Measurements from ENCODE around the gene ZC3H7A.

The ZC3H7A gene

DNA sequence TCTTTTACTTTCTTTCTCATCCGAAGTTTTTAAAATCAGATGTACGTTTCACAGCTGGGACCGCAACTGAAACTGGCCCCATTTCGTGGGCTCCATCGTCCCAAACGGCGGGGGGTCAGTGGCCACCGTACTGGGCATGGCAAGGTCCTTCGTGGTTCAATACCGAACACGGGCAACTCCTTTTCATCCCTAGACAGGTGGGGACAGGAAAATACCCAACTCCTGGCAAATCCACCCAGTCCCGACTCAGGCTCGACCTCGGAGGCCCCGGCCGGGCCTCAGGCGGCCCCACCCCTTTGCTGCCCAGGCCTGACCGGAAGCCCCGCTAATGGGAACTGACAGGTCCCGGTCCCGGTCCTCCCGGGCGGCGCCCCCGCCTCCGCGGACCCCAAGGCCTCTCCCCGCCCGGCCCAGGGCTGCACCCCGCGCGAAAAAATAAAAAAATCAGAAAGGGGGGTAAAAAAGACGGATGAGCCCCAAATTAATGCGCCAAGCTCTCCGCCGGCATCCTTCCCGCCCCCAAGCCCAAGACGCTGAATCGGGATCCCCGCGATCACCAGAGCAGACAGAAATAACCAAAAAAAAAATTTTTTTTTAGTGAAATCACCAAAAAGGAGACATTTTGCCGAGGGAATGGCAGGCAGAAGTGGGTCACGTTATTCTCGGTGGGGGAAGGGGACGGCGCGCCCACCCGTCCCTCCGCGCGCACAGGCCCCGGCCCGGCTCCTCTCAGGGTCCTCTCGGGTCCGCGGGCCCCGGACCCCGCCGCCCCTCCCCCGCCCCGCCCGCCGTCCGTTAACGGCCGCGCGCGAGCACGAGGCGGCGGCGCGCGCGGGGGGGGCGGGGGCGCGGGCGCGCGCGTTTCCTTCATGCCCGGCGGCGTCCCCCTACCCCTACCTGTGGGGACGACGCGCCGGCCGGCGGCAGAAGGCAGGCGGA lies 562 bp downstream of the ZC3H7A start:
- TF ChIP-seq TCF12 (IDR thresholded peaks at IDR 0.05; ENCODE audit: low read depth) = no peak
- no peak for TF ChIP-seq EP300 (IDR thresholded peaks at IDR 0.05; ENCODE audit: borderline replicate concordance)
- TF ChIP-seq, protein P1, sequence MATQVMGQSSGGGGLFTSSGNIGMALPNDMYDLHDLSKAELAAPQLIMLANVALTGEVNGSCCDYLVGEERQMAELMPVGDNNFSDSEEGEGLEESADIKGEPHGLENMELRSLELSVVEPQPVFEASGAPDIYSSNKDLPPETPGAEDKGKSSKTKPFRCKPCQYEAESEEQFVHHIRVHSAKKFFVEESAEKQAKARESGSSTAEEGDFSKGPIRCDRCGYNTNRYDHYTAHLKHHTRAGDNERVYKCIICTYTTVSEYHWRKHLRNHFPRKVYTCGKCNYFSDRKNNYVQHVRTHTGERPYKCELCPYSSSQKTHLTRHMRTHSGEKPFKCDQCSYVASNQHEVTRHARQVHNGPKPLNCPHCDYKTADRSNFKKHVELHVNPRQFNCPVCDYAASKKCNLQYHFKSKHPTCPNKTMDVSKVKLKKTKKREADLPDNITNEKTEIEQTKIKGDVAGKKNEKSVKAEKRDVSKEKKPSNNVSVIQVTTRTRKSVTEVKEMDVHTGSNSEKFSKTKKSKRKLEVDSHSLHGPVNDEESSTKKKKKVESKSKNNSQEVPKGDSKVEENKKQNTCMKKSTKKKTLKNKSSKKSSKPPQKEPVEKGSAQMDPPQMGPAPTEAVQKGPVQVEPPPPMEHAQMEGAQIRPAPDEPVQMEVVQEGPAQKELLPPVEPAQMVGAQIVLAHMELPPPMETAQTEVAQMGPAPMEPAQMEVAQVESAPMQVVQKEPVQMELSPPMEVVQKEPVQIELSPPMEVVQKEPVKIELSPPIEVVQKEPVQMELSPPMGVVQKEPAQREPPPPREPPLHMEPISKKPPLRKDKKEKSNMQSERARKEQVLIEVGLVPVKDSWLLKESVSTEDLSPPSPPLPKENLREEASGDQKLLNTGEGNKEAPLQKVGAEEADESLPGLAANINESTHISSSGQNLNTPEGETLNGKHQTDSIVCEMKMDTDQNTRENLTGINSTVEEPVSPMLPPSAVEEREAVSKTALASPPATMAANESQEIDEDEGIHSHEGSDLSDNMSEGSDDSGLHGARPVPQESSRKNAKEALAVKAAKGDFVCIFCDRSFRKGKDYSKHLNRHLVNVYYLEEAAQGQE (IDR thresholded peaks at IDR 0.05; ENCODE audit: low read depth) = no peak
- TF ChIP-seq, protein P2, sequence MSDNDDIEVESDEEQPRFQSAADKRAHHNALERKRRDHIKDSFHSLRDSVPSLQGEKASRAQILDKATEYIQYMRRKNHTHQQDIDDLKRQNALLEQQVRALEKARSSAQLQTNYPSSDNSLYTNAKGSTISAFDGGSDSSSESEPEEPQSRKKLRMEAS (IDR thresholded peaks at IDR 0.05) = no peak
- TF ChIP-seq, protein P3, sequence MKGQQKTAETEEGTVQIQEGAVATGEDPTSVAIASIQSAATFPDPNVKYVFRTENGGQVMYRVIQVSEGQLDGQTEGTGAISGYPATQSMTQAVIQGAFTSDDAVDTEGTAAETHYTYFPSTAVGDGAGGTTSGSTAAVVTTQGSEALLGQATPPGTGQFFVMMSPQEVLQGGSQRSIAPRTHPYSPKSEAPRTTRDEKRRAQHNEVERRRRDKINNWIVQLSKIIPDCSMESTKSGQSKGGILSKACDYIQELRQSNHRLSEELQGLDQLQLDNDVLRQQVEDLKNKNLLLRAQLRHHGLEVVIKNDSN (IDR thresholded peaks at IDR 0.05) = no peak
- no peak for TF ChIP-seq RAD21 (IDR thresholded peaks at IDR 0.05; ENCODE audit: low read depth)
- TF ChIP-seq TAF1 (IDR thresholded peaks at IDR 0.05; ENCODE audit: low read depth) = no peak
- TF ChIP-seq CEBPB (IDR thresholded peaks at IDR 0.05) = no peak
- no peak for TF ChIP-seq ZBTB7A (IDR thresholded peaks at IDR 0.05; ENCODE audit: low read depth)
- TF ChIP-seq EGR1 (IDR thresholded peaks at IDR 0.05) = no peak
- no peak for TF ChIP-seq CREB1 (IDR thresholded peaks at IDR 0.05; ENCODE audit: low read depth)
- no peak for TF ChIP-seq NFIC (IDR thresholded peaks at IDR 0.05)
- no peak for TF ChIP-seq FOXM1 (IDR thresholded peaks at IDR 0.05; ENCODE audit: borderline replicate concordance, low read depth)
- no peak for TF ChIP-seq YY1 (IDR thresholded peaks at IDR 0.05; ENCODE audit: low read depth)
- no peak for TF ChIP-seq TEAD4 (IDR thresholded peaks at IDR 0.05)

DNA sequence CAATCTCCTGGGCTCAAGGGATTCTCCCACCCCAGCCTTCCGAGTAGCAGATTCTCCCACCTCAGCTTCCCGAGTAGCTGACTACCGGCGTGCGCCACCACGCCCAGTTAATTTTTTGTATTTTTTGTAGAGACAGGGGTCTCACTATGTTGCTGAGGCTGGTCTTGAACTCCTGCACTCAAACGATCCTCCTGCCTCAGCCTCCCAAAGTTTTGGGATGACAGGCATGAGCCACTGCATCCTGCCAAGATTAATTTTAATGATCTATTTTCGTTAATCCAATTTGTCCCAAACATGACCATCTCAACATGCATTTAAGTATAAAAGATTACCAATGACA lies 1.2 kb downstream of the ZC3H7A start:
- TF ChIP-seq TAF1 (IDR thresholded peaks at IDR 0.05; ENCODE audit: low read depth) (no peak), YY1 (IDR thresholded peaks at IDR 0.05; ENCODE audit: low read depth) (no peak), FOXM1 (IDR thresholded peaks at IDR 0.05; ENCODE audit: borderline replicate concordance, low read depth) (no peak)

DNA sequence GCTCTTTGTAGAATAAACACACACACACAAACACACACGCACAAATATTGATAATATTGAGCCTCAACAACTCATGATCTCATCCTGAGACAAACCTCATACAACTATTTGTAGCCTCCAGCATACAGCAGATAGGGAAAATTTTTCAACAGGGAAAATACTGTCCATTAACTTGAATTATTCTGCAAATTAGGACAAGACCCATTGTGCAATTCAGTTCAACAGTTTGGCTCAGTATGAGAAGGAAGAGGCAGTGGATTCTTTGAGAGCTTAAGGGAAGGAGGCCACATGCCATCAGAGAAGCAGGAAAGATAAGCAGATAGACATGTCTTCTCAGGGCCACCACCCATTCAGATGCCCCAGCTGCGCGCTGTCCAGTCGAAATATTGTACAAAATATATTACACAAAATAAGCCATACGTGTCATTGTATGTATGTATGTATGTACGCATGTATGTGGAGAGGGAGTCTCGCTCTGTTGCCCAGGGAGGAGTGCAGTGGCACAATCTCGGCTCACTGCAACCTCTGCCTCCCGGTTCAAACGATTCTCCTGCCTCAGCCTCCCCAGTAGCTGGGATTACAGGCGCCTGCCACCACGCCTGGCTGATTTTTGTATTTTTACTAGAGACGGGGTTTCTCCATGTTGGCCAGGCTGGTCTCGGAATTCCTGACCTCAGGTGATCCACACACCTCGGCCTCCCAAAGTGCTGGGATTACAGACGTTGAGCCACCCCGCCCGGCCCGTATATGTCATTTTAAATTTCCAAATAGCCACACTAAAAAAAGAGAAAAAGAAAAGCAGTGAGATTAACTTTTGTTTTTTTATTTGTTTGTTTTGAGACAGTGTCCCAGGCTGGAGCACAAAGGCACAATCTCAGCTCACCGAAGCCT lies 1.8 kb downstream of the ZC3H7A start:
- no peak for TF ChIP-seq TEAD4 (IDR thresholded peaks at IDR 0.05)
- TF ChIP-seq ZBTB7A (IDR thresholded peaks at IDR 0.05; ENCODE audit: low read depth) = no peak
- no peak for TF ChIP-seq NFIC (IDR thresholded peaks at IDR 0.05)
- TF ChIP-seq, protein P3 (IDR thresholded peaks at IDR 0.05) = no peak
- no peak for TF ChIP-seq EP300 (IDR thresholded peaks at IDR 0.05; ENCODE audit: borderline replicate concordance)
- TF ChIP-seq EGR1 (IDR thresholded peaks at IDR 0.05) = no peak
- TF ChIP-seq, protein P1 (IDR thresholded peaks at IDR 0.05; ENCODE audit: low read depth) = no peak
- no peak for TF ChIP-seq FOXM1 (IDR thresholded peaks at IDR 0.05; ENCODE audit: borderline replicate concordance, low read depth)
- no peak for TF ChIP-seq YY1 (IDR thresholded peaks at IDR 0.05; ENCODE audit: low read depth)
- no peak for TF ChIP-seq CREB1 (IDR thresholded peaks at IDR 0.05; ENCODE audit: low read depth)
- TF ChIP-seq, protein P2 (IDR thresholded peaks at IDR 0.05) = no peak
- TF ChIP-seq RAD21 (IDR thresholded peaks at IDR 0.05; ENCODE audit: low read depth) = no peak
- TF ChIP-seq TCF12 (IDR thresholded peaks at IDR 0.05; ENCODE audit: low read depth) = no peak
- no peak for TF ChIP-seq TAF1 (IDR thresholded peaks at IDR 0.05; ENCODE audit: low read depth)
- TF ChIP-seq CEBPB (IDR thresholded peaks at IDR 0.05) = no peak

DNA sequence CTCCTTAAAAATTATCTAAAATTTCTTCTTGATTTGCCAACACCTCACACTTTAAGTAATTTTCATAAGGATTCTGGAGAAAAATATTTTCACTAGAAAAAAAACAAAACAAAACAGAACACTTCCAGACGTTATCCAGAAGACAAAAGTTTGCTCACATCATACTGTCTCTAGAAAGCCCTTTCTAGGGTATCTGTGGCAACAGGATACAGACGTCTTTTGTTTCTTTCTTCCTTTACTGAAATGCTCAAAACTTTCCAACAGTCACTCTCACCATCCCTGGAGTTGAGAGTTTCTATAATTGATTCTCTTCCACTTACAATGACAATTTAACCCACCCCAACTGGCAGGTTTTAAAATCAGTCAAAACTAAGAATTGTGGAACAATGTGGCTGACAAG lies 2.6 kb downstream of the ZC3H7A start:
- TF ChIP-seq FOXM1 (IDR thresholded peaks at IDR 0.05; ENCODE audit: borderline replicate concordance, low read depth) (no peak), CEBPB (IDR thresholded peaks at IDR 0.05) (no peak), NFIC (IDR thresholded peaks at IDR 0.05) (no peak), ZBTB7A (IDR thresholded peaks at IDR 0.05; ENCODE audit: low read depth) (no peak), CREB1 (IDR thresholded peaks at IDR 0.05; ENCODE audit: low read depth) (no peak), YY1 (IDR thresholded peaks at IDR 0.05; ENCODE audit: low read depth) (no peak)
- TF ChIP-seq, protein P3 (IDR thresholded peaks at IDR 0.05) = no peak
- TF ChIP-seq, protein P1 (IDR thresholded peaks at IDR 0.05; ENCODE audit: low read depth) = no peak
- TF ChIP-seq, protein P2 (IDR thresholded peaks at IDR 0.05) = no peak

All from Ishikawa (cell line).